GM06990 (cell line): ENCODE measurements around the gene PHPT1.
A peak's percentile ranks its signal among the peaks of the same experiment; 100 is the strongest.
"Not testable (repeated sequence)": the region's sequence is repeated elsewhere in the genome, so short reads cannot be mapped to it uniquely, and the experiment has no call there.

ENCODE experiments used
- DNase-seq: peaks from one replicate; pipeline ENCODE4 v3.0.0-alpha.2; 2011; ENCODE audit not compliant: insufficient read length; ENCODE audit errors: extremely low read depth
- H3K27me3 ChIP-seq: replicated peaks from 2 replicates; pipeline ENCODE4 v1.6.0; 2011; ENCODE audit warnings: low read length; ENCODE audit not compliant: control insufficient read depth, insufficient read depth
- H3K36me3 ChIP-seq: 2 replicates; pipeline ENCODE4 v1.5.1; 2011; ENCODE audit warnings: low read length; ENCODE audit not compliant: control insufficient read depth, insufficient read depth
- H3K4me3 ChIP-seq: replicated peaks from 2 replicates; pipeline ENCODE4 v1.5.1; 2011; ENCODE audit warnings: low read depth, mild to moderate bottlenecking, control low read depth, low read length
- CTCF ChIP-seq: IDR thresholded peaks from 2 replicates; pipeline ENCODE4 v1.5.1; 2011; ENCODE audit warnings: low read length, control low read depth, mild to moderate bottlenecking, inconsistent platforms; ENCODE audit not compliant: insufficient read depth, poor library complexity, severe bottlenecking

Gene PHPT1

DNA sequence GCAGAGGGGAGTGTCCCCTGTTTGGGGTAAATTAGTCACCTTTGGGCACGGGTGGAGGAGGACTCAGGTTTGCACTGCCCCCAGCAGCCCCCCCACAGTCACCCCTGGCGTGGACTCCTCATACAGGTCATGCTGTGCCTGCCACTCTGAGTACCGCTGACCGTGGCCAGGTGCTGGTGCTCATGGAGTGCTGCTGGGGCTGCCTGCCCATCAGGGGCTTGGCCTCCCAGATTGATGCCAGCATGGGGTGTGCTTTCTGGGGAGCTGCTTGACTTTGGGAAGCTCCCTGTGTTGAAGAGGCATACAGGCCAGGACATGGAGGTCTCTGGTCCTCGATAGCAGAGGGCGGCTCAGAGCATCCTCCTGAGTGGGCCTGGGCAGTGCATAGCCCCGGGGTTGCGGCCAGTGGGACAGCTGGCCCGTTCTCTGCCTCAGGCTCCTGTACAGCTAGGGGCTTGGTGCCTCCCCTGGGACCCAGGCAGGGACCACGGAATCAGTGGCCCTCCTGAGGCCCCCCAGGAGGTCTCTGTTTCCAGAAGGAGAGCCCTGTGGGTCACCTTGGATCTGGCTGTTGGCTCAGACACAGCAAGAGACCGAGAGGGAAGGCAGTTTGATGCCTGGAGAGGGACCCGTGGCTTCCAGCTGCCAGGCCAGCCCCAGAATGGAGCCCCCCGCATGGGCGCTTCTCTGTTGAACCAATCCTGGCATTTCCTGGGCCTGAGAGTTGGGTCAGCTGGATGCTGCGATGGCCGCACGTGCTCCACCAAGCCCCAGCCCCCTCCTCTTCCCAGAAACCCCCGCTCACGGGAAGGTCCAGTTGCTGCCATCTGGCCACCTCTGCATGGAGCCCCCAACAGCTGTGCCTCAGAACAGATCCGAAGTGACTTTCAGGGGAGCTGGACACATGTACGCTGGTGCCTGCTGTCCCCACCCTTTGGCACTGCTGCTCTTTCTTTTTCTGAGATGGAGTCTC is 13.0 kb upstream of the PHPT1 start:
- TF ChIP-seq CTCF = no peak
- DNase-seq = peak; percentile 13
- Histone ChIP-seq H3K27me3 (no peaks in the 10 kb centered on the region), H3K36me3 (peaks cover 23% of the 10 kb centered on the region), H3K4me3 (no peak overlapping the region)

DNA sequence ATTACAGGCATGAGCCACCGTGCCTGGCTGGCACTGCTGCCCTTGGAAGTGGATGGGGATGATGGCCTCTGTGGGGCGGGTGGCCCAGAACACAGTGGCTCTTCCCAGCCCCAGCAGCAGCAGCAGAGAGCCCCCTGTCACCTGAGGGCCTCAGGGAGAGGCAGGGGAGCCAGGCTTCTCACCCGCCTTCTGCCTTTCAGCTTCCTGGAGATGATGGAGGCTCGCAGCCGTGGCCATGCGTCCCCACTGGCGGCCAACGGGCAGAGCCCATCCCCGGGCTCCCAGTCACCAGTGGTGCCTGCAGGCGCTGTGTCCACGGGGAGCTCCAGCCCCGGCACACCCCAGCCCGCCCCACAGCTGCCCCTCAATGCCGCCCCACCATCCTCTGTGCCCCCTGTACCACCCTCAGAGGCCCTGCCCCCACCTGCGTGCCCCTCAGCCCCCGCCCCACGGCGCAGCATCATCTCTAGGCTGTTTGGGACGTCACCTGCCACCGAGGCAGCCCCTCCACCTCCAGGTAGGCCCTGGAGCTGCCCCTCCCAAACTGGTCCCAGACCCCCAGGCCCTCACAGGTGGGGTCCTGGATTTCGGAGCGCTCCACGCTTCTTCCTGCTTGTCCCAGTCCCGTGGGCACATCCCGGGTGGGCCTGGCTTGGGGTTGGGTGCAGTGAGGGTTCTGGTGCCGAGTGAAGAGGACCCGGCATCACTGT is 11.9 kb upstream of the PHPT1 start:
- no peak for TF ChIP-seq CTCF

DNA sequence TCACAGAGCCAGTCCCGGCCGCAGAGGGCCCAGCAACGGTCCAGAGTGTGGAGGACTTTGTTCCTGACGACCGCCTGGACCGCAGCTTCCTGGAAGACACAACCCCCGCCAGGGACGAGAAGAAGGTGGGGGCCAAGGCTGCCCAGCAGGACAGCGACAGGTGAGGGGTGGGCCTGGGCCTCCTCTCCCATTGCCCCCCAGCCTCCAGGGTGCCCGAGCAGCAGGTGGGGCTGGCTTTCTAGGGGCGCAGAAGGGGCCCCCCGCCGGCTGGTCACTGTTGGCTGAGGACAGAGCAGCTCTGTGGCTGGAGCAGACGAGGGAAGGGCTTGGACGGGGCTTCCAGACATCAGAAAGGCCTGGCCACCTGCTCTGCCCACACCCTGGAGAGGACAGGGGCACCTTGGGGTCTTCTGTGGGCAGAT is 11.3 kb upstream of the PHPT1 start:
- not testable (repeated sequence) for H3K27me3 ChIP-seq, DNase-seq, H3K4me3 ChIP-seq
- peaks cover 13% of the 10 kb centered on the region for H3K36me3 ChIP-seq

More for the DNA sequence above, 11.9 kb upstream of the PHPT1 start:
- Histone ChIP-seq H3K27me3 (no peaks in the 10 kb centered on the region), H3K4me3 (no peak overlapping the region), H3K36me3 (peaks cover 16% of the 10 kb centered on the region)
- DNase-seq = no peak

- Histone ChIP-seq H3K4me3 (no peak overlapping the region), H3K36me3 (peaks cover 11% of the 10 kb centered on the region), H3K27me3 (no peaks in the 10 kb centered on the region)
- DNase-seq = no peak
- TF ChIP-seq CTCF = no peak
These were observed 10.6 kb upstream of the PHPT1 start for GRCh38 chr9:136838314-136839228.

- TF ChIP-seq CTCF = no peak
- DNase-seq = no peak
- Histone ChIP-seq H3K36me3 (peaks cover 9% of the 10 kb centered on the region), H3K4me3 (no peak overlapping the region), H3K27me3 (no peaks in the 10 kb centered on the region)
These were observed 9.7 kb upstream of the PHPT1 start for GRCh38 chr9:136839229-136840139.
